DMS114 treated with DMSO at 0.1 percent for 48 hours (cell line): ENCODE data around the gene COL19A1.

Source experiments
- DNase-seq: peaks from one replicate; lab custom pipeline; 2025; ENCODE audit not compliant: unreplicated experiment; lab: John Stamatoyannopoulos, UW

COL19A1 gene

DNA sequence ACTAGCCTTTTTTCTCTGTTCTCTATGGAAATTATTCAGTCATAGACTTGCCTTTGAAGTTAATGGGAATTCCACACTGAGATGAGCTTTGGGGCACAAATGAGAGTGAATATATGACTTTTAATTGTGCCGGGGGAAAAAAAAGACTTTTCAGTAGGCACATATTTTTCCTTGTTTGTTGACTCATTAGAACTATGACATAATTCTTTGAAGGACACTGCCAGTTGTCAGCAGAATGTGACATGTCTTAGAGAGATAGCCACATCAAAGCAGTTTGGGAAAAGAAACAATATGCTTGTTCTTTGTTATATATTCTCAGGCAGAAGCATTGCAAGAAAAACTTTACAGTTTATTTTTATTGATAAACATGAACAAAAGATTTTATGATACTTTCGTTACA is 298.2 kb downstream of the COL19A1 start:
- DNase-seq: no peak

DNA sequence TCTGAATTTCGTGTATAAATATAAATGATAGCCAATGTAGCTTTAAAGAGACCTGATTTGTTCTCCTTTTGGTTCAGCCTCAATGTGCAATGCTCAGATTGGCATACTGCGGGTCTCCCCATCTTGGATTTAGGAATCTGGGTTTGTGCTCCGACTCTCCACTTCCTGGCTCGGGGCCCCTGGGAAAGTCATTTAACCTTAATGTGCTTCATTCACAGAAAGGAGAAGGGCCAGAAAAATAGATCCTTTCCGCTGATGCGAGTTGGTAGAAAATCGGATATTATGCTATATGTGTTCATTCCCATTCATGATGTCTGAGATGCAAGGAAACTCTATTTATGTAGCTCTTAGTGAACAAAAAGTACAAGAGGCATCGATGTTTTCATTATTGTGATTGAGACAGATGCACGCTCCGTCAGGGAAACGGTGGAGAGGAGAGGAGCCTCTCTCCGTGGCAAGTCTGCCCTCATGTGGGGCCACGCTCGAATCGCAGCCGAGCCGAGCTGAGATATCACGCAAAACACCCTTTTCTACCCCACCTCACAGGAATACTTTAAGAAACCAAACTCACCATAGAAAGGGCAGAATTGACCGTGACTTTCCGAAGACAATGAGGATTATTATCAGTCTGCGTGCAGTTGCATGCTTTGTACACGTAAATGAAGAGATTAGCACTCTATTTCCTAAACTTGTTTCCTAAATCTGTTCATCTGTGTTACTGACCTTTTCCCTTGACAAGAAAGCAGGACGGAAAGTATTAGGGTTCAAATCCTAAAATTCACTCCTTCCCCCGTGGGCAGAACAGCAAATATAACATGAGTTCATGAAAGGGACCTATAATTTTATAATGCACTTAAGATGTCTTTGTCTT is 300.0 kb downstream of the COL19A1 start:
- no peak for DNase-seq

DNA sequence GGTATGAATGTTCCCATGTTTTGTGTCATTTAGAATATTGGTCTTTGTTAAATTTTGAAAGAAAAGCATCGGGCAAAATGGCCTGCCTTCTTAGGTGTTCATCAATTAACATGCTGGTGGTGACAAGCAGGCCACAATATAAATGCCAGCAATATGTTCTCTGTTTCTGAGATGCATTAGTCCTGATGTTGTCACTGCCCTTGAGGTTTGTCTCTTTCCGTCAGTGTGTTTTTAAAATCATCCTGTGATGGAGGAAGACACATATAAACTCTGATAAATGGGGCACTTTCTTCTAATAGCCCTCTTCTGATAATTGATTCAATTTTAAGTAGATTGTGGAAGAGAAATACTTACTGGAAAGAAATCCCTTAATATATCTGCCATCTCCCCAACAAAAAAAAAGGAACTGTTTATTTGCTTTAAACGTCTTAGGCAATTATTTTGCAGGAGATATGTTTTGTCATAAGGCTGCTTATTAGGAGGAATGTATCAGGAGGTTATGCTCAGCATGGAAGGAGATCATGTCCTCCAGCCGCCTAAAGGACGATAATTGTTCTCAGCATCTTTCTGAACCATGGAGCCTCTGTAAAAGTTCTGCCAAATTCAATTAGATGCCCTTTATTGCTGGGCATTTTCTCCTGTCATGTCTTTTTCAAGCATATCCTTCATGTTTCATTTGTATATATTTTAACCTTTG is 302.5 kb downstream of the COL19A1 start:
- DNase-seq: no peak

DNA sequence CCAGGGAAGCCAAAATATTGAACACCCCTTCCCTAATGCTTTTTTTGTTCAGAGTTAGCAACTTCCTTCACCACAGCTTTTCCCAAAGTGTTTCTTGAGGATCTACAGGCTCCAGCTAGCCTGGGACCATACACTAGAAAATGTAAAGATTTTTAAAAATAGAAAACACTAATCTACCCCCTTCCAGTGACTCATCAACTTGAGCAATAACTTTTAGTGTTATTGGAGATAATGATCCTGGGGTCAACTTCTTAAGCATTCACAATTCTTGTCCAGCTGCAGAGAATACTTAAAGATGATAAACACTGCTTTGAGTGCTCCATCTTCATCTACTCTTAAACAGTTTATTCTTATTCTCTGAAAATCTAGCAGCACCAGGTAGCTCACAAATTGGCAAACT is 304.9 kb downstream of the COL19A1 start:
- no peak for DNase-seq

DNA sequence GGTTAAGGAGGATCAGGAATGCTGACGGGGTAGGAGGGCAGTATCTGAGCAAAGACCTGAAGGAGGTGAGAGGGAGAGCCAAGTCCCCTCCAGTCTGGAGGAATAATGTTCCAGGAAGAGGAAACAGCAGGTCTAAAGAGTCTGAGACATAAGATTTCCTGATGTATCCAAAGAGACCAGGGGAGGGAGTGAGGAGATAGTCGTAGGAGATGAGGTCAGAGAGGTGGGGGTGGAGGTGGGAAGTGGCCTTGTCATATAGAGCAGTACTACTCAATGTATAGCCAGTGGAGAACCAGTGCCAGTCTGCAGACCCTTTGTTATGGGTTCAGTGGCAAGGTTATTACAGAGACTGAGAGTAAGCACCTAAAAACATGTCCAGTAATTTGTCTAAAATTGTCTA is 305.9 kb downstream of the COL19A1 start:
- no peak for DNase-seq

DNA sequence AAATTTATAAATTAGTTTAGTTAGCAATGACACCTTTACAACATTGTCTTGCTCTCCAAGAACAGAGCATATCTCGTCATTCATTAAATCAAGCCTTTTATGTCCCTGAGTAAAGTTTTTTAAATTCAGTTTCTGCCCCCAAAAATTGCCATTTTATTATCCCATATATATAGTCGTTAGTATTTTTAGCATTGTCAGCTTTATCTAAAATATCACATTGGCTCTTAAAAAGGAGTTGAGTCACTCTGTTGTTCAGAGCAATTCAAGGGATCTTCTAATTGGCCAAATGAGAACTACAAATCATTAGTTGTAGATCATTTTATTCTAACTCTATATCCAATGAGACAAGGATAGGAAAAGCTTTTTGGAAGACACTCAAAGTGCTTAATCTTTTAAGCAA is 309.4 kb downstream of the COL19A1 start:
- no peak for DNase-seq

DNA sequence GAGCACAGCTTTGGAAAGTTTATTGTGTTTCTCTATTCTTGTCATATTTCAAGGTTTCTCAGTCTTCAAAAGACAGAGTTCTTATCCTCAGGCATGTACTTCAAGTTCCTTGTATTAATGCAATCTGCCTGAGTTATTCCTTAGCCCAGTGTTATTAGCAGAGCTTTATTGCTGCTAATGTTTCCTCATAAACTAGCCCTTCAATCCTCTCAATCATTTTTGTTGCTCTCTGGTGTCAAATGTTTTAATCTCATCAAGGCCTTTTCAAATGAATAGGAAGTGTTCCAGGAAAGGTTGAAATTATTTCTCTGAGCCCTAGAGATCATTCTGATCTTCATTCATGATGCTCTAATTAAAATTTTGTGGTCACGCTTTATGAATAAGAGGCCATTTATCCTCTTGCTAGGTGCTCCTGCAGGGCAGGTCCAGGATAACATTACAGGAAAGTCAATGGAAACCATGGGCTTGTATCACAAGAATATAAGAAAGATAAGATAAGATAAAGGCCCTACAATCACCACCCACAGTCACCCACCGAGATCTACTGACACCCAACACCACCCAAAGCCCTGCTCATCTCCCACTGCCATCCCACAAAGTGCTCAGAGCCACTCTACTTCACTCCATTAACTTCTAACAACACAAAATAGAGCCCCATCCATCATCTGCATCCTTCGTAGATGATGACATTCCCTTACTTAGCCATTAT is 310.6 kb downstream of the COL19A1 start:
- no peak for DNase-seq

DNA sequence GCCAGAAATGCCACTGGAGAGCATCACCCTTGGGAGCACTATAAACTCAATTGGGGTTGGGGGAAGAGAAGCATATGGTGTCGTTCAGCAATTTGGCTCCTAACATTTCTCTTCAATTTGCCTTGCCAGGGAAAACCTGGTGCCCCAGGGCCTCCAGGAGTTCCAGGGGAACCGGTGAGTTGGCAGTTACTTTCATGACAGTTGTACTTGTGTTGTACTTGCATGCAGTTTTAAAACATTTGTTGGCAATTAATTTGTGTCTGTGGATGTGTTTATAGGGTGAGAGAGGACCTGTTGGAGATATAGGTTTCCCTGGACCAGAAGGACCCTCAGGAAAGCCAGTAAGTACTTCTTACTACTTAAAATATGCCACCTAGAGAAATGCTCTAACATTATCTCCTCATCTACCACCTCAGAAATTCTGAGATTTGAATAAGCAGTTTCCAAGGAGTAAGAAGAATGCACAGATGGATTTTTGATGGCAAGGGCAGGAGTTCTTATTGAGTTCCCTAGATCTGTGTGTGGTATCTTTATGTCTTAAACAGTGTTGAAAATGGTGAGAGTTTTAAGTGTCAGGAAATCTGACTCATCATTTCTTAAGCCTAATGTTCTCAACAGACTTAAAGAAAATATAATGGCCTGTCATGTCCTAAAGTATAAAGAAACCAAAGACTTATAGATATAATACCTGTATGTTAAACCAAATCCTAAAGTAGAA is 314.0 kb downstream of the COL19A1 start:
- DNase-seq: no peak

DNA sequence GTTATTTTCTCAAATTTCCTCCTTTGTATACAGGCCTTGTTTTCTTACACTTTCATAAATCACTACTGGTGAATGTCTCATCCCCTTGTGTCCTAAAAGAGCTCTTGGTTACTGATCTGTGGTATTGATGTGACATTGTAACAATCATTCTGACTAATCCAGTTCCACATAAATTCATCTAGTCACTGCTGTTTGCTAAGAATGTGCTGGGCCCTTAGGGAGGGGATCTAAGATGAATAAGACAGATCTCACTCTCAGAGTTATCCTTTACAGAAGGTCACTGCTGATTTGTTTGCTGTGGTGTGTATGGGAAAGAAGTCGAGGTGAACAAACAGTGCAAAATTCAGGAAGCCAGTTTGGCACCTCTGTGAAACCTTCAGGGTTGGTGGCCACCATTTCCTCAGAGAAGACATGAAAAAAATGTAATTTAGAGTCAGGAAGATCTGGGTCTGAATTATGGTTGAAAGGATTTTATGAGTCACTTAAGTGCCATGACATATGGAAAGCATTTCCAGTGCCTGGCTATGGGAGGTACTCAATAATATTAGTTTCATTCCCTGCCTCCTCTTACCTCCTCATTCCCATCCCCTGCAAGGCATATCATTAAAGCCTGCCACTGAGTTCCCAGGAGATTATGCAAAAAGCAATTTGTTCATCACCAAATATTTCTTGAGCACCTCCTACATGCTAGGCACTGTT is 314.7 kb downstream of the COL19A1 start:
- DNase-seq: no peak

DNA sequence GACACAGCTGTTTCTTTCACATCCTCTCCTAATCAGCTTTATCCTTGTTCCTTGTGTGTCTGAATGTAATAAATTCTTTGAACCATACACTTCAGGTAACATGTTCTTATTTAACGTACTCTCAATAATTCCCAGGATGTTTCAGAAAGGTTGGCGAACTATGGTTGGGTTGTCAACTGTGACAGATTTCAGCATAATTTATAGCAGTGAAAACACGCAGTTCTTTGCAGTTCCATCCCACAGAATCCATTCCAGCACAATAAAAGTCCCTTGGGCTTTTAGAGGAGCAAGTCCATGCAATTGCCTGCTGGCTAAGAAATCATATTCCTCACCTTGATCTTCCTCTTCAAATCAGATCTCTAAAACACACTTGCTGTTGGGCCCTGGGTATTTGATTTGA is 317.2 kb downstream of the COL19A1 start:
- no peak for DNase-seq

DNA sequence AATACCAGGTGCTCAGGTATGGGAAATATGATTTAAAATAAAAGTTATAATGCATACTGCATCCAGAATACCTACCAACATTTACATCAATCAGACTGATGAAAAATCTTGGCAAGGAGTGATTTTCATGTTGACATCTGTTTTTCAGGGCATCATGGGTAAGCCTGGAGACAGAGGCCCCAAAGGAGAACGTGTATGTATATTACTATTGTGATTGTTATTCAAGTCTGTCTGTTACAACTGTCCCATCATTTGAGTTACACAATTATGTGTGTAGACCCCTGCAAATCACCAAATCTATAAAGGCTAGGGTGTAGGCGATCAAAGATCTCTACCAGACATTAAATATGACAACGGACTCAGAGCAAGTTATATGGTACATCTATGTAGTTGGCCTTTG is 318.4 kb downstream of the COL19A1 start:
- no peak for DNase-seq

DNA sequence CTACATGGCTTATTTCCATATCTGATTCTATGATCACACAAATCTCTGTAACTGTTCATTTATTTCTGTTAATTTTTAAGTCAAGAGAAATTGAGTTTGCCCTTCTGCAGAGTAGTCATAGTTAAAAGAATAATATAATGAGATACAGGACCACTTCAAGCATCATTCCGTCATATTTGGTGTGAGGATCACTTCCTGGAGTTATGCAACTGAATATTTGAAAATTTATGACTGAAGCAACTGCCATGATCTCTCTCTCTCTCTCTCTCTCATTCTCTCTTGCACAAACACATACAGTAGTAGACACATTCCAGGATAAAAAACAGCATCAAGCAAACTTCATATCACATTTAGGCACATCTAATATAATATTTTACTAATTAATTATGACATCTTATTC is 320.1 kb downstream of the COL19A1 start:
- DNase-seq: no peak

DNA sequence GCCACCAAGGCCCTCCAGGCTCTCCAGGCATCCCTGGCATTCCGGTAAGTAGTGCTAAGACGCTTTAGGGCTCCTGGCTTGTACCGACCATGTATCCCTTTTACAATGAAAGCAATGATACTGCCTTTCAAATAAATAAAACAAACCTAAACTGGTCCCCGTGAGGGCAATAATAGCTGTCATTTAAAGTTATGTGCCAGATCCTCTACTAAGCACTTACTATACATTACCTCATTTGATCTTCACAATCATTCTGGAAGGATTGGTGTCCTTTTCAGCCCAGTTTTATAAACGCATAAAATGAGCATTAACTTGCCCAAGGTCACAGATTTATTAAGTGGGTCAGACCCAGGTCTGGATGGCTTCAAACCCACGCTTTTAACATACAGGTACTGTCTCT is 321.8 kb downstream of the COL19A1 start:
- DNase-seq: no peak

DNA sequence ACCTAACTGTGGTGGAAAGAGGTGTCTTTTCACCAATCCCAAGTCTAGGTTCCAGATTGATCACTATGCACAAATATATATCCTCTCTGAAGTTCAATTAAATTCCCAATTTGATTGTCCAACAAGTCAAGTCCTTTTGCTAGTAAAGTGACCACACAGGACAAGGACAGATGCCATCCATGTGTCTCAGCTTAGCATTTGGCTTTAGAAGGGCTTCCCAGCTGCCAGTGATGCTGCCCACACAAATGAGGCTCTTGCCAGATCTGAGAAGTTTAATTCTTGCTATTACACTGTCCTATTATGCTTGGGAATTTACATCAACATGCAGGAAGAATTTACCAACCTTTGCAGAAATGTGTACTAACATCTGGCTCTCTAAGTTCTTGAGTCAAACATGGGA is 328.1 kb downstream of the COL19A1 start:
- DNase-seq: no peak

DNA sequence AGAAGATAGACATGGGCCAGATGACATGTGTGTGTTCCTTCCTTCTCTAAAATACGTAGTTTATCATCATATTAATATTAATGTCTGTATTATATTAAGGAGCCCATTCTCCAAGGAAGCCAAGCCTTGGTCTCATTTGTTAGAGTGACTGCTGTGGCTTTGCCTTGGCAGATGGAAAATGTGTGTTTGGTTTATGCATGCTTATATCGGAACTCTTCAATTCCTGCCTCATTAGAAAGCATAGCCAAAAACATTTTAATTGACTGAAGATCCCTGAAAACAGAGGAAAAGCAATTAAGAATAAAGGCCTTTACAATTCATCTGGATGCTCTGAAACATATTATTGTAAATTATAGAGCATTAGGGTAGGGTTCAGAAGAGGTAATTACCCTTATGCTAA is 330.2 kb downstream of the COL19A1 start:
- no peak for DNase-seq

DNA sequence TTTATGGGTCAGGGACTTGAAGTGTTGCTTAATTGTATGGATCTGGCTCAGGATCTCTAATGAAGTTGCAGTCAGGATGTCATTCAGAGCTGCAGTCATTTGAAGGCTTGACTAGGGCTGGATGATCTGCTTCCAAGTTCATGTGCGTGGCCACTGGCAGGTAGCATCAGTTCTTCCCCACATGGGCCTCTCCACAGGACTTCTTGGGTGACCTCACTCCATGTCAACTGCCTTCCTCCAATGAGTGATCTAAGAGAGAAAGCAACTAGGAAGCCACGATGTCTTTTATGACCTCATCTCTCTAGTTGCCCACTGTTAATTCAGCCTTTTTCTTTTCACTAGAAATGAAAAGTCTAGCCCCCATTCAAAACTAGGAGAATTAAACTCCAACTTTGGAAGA is 332.4 kb downstream of the COL19A1 start:
- no peak for DNase-seq

DNA sequence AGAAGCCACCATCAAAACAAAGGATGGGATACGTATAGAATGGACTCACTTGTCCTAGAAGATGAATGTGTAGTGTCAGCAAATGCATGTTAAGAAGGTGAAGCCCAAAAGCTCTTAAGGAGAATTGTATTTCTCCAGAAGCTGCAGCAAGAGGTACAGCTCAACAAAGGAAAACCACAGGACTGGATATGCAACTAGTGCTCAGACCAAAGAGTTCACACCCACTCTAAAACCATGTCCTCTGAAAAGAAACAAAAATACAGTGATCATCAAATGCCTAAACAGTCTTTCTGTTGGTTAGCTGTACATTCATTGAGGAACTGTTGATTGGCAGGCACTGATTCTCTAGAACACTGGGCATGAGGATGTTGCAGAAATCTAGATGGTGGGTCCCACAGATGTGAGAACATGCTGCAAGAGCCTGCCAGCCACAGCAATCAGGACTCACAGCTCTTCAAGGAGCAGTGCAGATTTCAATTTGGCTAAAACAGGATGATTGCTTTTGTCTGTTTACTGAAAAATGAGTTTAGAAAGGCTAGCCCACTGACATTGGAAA is 342.0 kb downstream of the COL19A1 start:
- no peak for DNase-seq

DNA sequence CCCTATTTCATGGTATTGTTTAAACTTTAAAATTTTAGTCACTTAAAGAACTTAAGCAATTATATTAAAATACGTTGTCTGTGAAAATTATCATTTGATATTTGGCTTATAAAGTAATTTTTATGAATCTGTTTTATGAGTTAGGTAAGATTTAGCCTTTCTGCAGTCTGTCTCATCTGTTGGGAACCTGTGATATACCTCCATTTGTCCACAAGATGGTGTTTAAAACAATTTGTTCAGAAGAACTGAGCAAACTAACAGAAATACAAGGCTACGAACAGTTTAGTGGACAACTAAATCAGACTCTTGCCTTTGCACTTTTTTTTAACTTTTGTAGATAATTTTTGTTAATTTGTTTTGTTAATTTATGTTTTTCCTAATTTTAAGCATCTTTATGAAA is 344.1 kb downstream of the COL19A1 start:
- DNase-seq: peak; percentile 10

DNA sequence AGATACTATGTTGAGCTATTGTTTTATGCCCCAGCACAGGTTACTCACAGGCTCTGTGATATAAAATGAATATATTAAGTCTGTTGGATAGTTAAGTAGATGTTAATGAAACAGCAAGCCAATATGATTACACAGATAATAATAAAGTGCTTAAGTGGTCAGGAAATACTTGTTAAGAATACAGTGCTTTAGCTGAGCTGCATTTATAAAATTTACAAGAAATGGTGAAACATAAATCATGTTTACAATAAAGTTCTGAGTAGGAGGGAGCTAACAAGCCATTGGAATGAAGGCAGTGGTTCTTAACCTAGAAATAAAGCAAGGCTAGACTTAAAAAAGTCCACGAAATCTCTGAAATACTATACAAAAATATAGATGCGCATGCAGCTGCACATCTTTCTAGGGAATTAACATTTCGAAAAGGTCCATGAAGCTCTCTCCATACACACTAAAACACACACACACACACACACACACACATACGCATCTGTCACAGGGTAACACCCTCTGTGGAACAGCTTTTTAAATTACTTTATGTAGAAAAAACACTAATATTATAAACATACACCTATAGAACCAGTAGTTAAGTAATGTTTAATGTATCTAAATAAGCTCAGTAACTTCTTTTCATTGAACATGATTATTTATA is 349.2 kb downstream of the COL19A1 start:
- no peak for DNase-seq

DNA sequence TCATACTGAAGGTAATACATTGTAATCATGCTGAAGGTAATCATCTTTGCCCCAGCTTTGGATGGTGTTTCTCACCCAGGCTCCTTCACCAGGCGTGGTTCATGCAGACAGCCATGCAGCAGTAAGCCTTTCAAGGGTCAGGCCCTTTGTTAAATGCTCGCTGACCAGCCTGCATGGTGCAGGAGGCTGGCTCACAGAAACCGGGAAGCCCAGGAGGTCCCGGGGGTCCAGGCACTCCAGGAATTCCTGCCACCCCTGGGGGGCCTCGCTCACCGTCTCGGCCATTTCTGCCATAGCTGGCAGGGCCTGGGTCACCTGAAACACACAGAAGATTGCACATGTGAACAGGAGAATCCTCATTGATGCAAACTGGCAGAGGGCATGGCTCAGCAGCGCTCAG is 350.4 kb downstream of the COL19A1 start:
- DNase-seq: no peak
